GM19099 (cell line): ENCODE results near the gene ST8SIA6.

Source experiments
- POLR2A ChIP-seq: IDR thresholded peaks from 3 replicates; pipeline ENCODE4 v1.6.1; 2011; ENCODE audit warnings: low read depth; ENCODE audit not compliant: insufficient read length; ENCODE audit errors: extremely low read depth

The ST8SIA6 gene

DNA sequence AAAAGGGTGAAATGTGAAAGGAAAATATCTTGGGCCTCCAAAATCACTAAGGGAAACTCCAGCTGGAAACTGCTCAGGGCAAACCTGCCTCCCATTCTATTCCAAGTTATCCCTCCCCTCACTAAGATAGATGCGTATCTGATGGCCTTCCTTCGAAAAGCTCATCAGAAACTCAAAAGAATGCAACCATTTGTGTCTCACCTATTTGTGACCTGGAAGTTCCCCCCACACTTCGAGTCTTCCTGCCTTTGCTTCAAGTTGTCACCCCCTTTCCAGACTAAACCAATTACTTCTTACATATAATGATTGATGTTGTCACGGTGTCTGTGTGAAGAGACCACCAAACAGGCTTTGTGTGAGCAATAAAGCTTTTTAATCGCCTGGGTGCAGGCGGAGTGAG is 69.3 kb downstream of the ST8SIA6 start:
- no peak for TF ChIP-seq POLR2A

GRCh38 chr10:17383801-17384555 is 70.4 kb downstream of the ST8SIA6 start:
- TF ChIP-seq POLR2A: no peak

GRCh38 chr10:17381502-17382142 is 72.8 kb downstream of the ST8SIA6 start:
- no peak for TF ChIP-seq POLR2A

DNA sequence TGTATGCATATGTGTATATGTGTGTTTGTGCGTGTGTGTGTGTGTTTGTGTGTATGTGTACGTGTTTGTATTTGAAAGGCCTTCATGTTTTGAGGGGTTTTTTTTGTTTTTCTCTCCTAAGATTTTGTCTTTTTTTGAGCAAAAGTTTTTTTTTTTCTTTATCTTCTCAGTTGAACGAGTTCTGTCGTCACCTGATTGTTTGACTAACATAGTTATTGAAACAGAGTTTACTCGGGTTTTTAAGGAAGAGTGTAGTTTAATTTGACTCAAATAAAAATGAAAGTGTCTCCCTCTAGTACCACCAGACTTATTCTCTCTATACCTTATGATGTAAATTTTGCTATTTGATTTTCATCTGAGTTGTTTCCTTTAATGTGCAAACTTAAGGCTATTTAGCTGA is 73.5 kb downstream of the ST8SIA6 start:
- TF ChIP-seq POLR2A: no peak

DNA sequence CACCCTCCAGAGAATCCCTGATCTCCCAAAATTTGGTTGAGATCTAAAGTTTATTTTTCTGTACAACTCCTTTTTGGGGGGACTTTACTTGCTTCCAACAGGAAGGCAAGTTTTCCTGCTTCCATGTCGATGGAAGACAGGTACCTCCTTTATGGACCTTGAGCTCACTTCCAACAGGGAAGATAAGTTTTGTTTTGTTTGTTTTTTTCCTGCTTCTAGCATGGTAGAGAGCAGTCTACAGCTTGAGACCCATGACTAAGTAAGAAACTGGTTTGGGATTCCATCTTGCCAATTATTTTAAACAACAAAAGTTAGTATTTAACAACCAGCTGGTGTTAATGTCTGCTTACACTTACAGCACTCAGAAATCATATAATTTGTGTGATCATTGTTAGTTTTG is 74.4 kb downstream of the ST8SIA6 start:
- no peak for TF ChIP-seq POLR2A

- no peak for TF ChIP-seq POLR2A
These were observed 75.2 kb downstream of the ST8SIA6 start for GRCh38 chr10:17379151-17379690.

DNA sequence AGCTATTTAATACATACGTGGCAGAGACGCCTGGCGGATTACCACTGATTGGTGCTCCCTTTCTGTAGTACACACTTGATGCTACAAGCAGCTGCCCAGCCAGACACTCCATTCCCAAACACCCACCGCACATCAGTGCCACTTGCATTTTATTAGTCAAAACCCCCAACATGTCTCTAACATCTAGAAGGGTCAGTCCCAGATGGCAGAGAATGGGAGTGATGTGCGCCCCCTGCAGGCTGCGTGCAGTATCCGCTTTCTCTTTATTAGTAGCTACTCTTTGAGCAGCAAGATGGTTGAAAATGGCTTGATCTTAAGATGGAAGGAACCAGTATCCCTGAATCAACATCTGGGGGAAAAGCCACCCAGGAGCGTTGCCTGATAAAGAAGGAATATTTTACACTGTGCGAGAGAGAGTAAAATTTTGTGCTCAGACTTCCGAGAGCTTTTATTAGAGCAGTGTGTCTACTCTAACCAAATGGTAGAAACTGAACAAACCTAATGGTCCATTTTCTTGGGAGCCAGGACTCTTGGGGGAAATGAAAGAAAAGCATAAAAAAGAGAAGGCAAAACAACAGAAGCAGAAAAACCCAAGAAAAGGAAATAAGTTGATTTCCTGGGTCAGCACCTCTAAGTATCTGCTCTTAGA is 78.3 kb downstream of the ST8SIA6 start:
- no peak for TF ChIP-seq POLR2A

DNA sequence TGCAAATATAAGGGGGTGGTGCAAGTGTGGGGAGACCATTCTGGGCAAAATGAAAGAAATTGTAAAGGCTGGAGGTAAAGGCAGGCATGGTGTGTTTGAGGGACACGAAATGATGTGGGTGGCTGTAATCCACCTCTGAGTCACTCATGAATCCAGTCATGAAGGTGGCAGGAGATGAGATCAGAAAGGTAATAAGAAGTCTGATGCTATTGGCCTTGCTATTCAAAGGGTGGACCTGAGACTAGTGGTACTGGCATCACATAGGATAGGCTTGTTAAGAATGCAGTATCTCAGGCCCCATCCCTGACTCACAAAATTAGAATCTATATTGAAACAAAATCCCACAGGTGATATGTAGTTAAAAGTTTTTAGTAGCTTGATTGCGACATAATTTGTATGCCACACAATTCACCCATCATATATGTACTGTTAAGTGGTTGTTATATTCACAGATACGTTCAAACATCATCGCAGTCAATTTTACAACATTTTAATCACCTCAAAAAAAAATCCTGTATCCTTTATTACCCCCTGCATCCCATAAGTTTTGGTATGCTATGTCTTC is 85.6 kb downstream of the ST8SIA6 start:
- no peak for TF ChIP-seq POLR2A

DNA sequence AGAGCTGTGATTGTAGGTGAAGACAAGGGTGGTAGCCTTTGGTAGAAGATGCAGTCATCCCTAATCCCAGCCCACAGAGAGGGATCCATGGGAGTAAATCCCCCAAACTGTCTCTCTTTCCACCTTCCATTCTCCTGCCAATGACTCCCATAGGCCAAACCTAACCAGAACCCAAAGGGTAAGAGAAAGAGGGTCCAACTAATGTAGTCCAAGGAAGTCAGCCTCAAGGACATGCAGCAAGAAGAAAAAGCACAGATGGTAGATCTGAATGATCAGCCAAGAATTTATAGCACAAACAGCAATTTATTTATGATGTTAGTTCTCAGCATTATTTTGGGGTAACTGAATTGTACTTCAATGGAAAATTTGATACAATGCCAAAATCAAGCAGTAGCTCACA is 87.7 kb downstream of the ST8SIA6 start:
- no peak for TF ChIP-seq POLR2A

- no peak for TF ChIP-seq POLR2A
These were observed 89.0 kb downstream of the ST8SIA6 start for GRCh38 chr10:17365402-17365801.

DNA sequence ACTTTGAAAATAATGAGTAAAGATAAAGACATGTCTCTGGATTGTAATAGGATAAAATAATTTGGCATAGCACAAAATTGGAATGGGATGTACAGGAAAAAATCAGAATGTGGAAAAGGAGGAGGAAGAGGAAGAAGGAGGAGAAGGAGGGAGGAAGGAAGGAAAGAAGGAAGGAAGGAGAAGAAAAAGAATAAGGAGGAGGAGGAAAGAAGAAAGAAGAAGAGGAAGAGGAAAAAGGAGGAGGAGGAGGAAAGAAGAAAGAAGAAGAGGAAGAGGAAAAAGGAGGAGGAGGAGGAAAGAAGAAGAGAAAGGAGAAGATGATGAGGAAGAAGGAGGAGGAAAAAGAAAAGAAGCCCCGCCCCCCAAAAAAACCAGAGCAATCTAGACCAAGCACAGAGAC is 95.9 kb downstream of the ST8SIA6 start:
- no peak for TF ChIP-seq POLR2A

GRCh38 chr10:17357781-17358180 is 96.6 kb downstream of the ST8SIA6 start:
- no peak for TF ChIP-seq POLR2A

- TF ChIP-seq POLR2A: no peak
These were observed 97.6 kb downstream of the ST8SIA6 start for GRCh38 chr10:17356820-17357219.

GRCh38 chr10:17354781-17355180 is 99.6 kb downstream of the ST8SIA6 start:
- no peak for TF ChIP-seq POLR2A

DNA sequence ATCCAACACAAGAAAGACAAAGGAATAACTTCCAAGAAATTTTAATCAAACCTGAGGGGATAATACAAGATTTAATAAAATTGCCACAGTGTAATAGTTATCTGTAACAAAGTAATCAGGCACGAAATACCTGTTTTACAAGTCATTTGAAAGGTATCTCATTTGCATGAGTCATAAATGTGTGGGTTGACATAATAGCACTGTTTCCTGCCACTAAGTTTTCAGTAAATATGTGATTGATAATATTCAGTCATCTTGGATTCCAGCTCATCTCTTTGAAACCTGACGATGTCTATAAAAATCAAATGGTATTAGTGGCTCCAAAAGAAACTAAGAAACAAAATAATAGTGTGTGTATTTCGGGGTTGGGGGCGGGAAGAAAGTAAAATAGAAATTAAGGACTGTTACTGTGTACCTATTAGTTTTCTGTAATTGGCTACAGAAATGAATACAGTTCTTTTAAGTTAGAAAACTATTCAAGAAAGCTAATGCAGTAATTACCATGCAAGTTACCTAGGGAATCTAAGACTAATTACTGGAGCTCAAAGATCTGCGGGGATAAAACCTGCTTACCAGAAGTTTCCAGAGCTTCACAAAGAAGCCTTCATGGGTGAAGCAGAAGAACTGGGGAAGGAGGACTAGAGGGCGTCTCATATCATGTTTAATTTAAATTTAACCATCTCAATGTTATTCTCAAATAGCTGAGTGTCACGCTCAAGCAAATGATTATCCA is 100.7 kb downstream of the ST8SIA6 start:
- TF ChIP-seq POLR2A: no peak
